ENCODE measurements around the gene WWOX.

GRCh38 chr16:78228704-78229103, 129.2 kb downstream of the WWOX start:
- TF ChIP-seq, protein P1, sequence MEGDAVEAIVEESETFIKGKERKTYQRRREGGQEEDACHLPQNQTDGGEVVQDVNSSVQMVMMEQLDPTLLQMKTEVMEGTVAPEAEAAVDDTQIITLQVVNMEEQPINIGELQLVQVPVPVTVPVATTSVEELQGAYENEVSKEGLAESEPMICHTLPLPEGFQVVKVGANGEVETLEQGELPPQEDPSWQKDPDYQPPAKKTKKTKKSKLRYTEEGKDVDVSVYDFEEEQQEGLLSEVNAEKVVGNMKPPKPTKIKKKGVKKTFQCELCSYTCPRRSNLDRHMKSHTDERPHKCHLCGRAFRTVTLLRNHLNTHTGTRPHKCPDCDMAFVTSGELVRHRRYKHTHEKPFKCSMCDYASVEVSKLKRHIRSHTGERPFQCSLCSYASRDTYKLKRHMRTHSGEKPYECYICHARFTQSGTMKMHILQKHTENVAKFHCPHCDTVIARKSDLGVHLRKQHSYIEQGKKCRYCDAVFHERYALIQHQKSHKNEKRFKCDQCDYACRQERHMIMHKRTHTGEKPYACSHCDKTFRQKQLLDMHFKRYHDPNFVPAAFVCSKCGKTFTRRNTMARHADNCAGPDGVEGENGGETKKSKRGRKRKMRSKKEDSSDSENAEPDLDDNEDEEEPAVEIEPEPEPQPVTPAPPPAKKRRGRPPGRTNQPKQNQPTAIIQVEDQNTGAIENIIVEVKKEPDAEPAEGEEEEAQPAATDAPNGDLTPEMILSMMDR (conservative IDR thresholded peaks at IDR 0.05; ENCODE audit: low read depth, low read length): no peak
- no peak for TF ChIP-seq EZH2 (IDR thresholded peaks at IDR 0.05; ENCODE audit: borderline replicate concordance, low read depth, low read length, poor library complexity, severe bottlenecking)

Data from A673 (cell line).